Ovary (tissue), 9 donors: ENCODE results near the gene RNLS. TPM values are rescaled to one million over a fixed set of nuclear protein-coding genes. Genes with fewer than 3 reads are reported as not detected.

ENCODE experiments used
- DNase-seq, 5 donors: peaks; one replicate each; pipeline ENCODE4 v3.0.0-alpha.2; 2019 to 2020
- H3K27ac ChIP-seq, 2 donors: fragments of 200-600 bp; one replicate each; pipeline versions ENCODE4 v1.5.1 to v1.8.0; 2019 to 2022
- H3K27me3 ChIP-seq: fragments of 200-600 bp; one replicate; pipeline ENCODE4 v1.8.0; 2022
- H3K36me3 ChIP-seq: fragments of 200-600 bp; sonication (generic); one replicate; pipeline ENCODE4 v1.5.1; 2019
- H3K4me1 ChIP-seq: one replicate; pipeline ENCODE4 v1.8.1; 2013; ENCODE audit warnings: mild to moderate bottlenecking, moderate library complexity; ENCODE audit not compliant: insufficient read depth
- H3K4me3 ChIP-seq: fragments of 200-600 bp; sonication (generic); one replicate; pipeline ENCODE4 v1.5.1; 2017
- H3K9me3 ChIP-seq, 2 donors: fragments of 200-600 bp in 1 of 2; sonication (generic) in 1 of 2; one replicate each; pipeline versions ENCODE4 v1.5.1 to v1.8.1; 2013 to 2019; ENCODE audit warnings: mild to moderate bottlenecking in 1 of 2, moderate library complexity in 1 of 2
- CTCF ChIP-seq, 3 donors: fragments of 450-650 bp in 2 of 3; fragments of 200-600 bp in 1 of 3; IDR thresholded peaks; one replicate each; pipeline versions ENCODE4 v1.5.1 to v1.8.0; 2016 to 2022; ENCODE audit warnings: antibody characterized with exemption in 3 of 3, mild to moderate bottlenecking in 1 of 3
- EP300 ChIP-seq: sonication (generic); formaldehyde crosslinking; IDR thresholded peaks from one replicate; pipeline ENCODE4 v1.6.1; 2017; ENCODE audit warnings: antibody characterized with exemption
- POLR2A ChIP-seq: fragments of 450-650 bp; IDR thresholded peaks from one replicate; pipeline ENCODE4 v1.6.1; 2017; ENCODE audit warnings: antibody characterized with exemption, mild to moderate bottlenecking, moderate library complexity
- WGBS, 3 donors: extraction: QIAGEN DNeasy Blood & Tissue Kit in 1 of 3; methylation state at CpG; one replicate each; pipeline versions ENCODE4 v1.1.5 to v1.1.7; 2013 to 2017; 5-methylcytosine and 5-hydroxymethylcytosine counted together
- intact Hi-C, 4 donors: fragments of 100-400 bp; cut with DNase I; formaldehyde crosslinking; loops; one replicate each; pipeline versions ENCODE4 v1.11.0 to v1.15.1; 2022 to 2023
- polyA plus RNA-seq, 2 donors: library from polyadenylated mRNA; stranded (reverse); fragments of 200-250 nt in 1 of 2; fragments of 350-450 nt in 1 of 2; fragmentation: Illumina TruSeq in 1 of 2; extraction: RNeasy Lipid Tissue Mini Kit (QIAGEN cat#74804) in 1 of 2; gene quantifications; one replicate each; pipeline ENCODE4 v1.2.3, GENCODE V29; 2013 to 2014
- total RNA-seq, 7 donors: library from RNA; depleted of rRNA in 2 of 7; stranded (reverse); fragments of >200 nt in 2 of 7; fragmentation: NEBNext Ultra II Directional in 3 of 7; extraction: Animal tissue kit (Norgen Biotek cat#: 25700) in 3 of 7; gene quantifications; one replicate each; pipeline versions ENCODE4 v1.1.0 to v1.2.4, GENCODE V29; 2016 to 2023
- donor health status: DM: no; HTN: no; CAD: no; lungs with moderate emphysema.
- donor health status: DM: no; HTN: no; CAD: no.
- donor health status: Bipolar disorder and iron deficiency.
- donor health status: DM: yes; HTN: yes; CAD: no.
- donor health status: DM: no; HTN: no; CAD: no.
- donor health status: DM: yes; HTN: yes; CAD: no.

The RNLS gene
- total and polyA plus RNA-seq, 9 donors: 7.5 to 21.9 (median 11.8) TPM

DNA sequence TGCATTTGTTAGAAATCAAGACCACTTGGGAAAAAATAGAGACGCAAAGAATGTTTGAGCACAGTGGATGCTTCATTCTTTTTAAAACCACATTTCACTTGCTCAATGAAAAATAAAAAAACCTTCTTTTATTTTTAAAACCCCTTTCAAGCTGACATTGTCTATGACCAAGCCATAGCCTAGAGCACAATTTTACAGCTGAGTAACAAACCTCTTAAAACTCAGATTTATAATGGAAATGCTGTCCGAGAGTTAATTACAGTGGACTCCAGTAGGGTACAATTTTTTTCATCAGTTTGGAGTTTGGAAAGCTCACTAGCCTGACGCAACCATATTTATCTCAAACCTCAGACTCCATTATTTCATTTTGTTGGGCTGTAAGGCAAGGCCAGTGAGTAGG lies 116.3 kb downstream of the RNLS start:
- Histone ChIP-seq H3K27ac (no peak overlapping the region), H3K4me3 (no peak overlapping the region), H3K4me1 (peaks cover 2% of the 10 kb centered on the region), H3K9me3 (no peaks in the 10 kb centered on the region), H3K27me3 (no peaks in the 10 kb centered on the region), H3K36me3 (no peaks in the 10 kb centered on the region)
- intact Hi-C loops: no loop called here
- no peak for DNase-seq
- TF ChIP-seq POLR2A (no peak), CTCF (IDR thresholded peaks at IDR 0.05) (no peak), EP300 (no peak)
- WGBS, 3 donors: 81 to 94% (median 87%) methylated on average over 3 of the region's 3 CpGs

GRCh38 chr10:88465765-88466164 lies 117.4 kb downstream of the RNLS start:
- TF ChIP-seq CTCF (IDR thresholded peaks at IDR 0.05): no peak
- no peak for TF ChIP-seq EP300
- no peak for TF ChIP-seq POLR2A
- peaks cover 2% of the 10 kb centered on the region for H3K4me1 ChIP-seq
- no peak overlapping the region for H3K27ac ChIP-seq
- no peak for DNase-seq
- no peaks in the 10 kb centered on the region for H3K36me3 ChIP-seq
- H3K27me3 ChIP-seq: no peaks in the 10 kb centered on the region
- H3K4me3 ChIP-seq: no peak overlapping the region
- intact Hi-C loops: no loop called here
- H3K9me3 ChIP-seq: no peaks in the 10 kb centered on the region

DNA sequence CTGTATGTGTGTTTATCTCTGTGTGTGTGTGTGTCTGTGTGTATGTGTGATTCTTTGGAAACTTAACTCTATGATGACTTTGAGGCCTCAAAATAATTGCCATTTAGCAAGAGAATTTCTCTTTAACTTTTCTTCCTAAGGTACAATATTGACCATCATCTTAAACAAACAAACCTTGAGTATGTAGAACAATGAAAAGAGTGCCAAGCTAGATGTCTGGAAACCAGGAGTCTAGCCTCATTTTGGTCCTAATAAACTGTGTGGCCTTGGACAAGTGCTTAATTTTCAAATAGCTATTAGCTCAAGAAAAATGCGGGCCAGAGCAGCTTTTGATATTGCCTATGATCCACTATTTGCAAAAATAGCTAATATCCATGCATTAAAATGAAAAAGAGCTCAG lies 119.3 kb downstream of the RNLS start:
- Histone ChIP-seq H3K36me3 (no peaks in the 10 kb centered on the region), H3K4me3 (no peak overlapping the region), H3K4me1 (peaks cover 3% of the 10 kb centered on the region), H3K9me3 (no peaks in the 10 kb centered on the region), H3K27me3 (no peaks in the 10 kb centered on the region), H3K27ac (no peak overlapping the region)
- intact Hi-C loops: no loop called here
- no peak for TF ChIP-seq POLR2A
- TF ChIP-seq CTCF (IDR thresholded peaks at IDR 0.05): no peak
- no peak for TF ChIP-seq EP300
- WGBS, 3 donors: 91 to 100% (median 94%) methylated on average over 1 of the region's 1 CpG
- no peak for DNase-seq

DNA sequence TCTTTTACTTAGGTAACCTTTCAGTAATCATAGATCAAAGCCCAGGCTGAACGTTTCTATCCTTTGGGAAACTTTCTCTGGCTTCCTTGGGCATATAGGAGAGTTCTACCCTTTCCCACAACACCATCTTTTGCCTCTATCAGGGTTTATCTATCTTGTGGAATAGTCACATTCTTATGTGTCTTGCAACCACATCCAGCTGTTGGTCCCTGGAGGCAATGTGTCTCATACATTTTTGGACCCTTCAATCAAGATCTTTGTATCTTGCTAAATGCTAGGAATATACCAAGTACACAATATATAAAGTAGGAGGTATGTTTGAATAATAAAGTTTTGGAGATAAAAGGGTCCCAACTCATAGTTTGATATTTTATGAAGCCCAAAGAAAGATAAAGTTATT lies 121.7 kb downstream of the RNLS start:
- no peaks in the 10 kb centered on the region for H3K9me3 ChIP-seq
- no peaks in the 10 kb centered on the region for H3K27me3 ChIP-seq
- intact Hi-C loops: no loop called here
- no peak overlapping the region for H3K27ac ChIP-seq
- WGBS, 3 donors: 59 to 82% (median 70%) methylated on average over 1 of the region's 1 CpG
- peaks cover 4% of the 10 kb centered on the region for H3K4me1 ChIP-seq
- no peak for TF ChIP-seq CTCF (IDR thresholded peaks at IDR 0.05)
- TF ChIP-seq EP300: no peak
- no peak for TF ChIP-seq POLR2A
- no peak for DNase-seq
- no peaks in the 10 kb centered on the region for H3K36me3 ChIP-seq
- H3K4me3 ChIP-seq: no peak overlapping the region

GRCh38 chr10:88459530-88459929 lies 123.6 kb downstream of the RNLS start:
- Histone ChIP-seq H3K27ac (no peak overlapping the region), H3K4me1 (peaks cover 6% of the 10 kb centered on the region), H3K9me3 (no peaks in the 10 kb centered on the region), H3K4me3 (no peak overlapping the region), H3K27me3 (no peaks in the 10 kb centered on the region), H3K36me3 (no peaks in the 10 kb centered on the region)
- peak in 2 of 5 donors; percentile 29 to 49 for DNase-seq
- TF ChIP-seq POLR2A (no peak), EP300 (no peak), CTCF (IDR thresholded peaks at IDR 0.05) (no peak)
- 23 to 34% (median 23%) methylated on average over 4 of the region's 4 CpGs for WGBS, 3 donors
- intact Hi-C loops: no loop called here
